Upper lobe of right lung (tissue), 1 donor: Measurements from ENCODE around the gene PTPRT. TPM values are rescaled to one million over a fixed set of nuclear protein-coding genes. Genes with fewer than 3 reads are reported as not detected.

Experiments used
- ATAC-seq: fragments of 200-7000 bp; cut with Tn5 transposase; one replicate; pipeline ENCODE4 v1.9.1; 2020; ENCODE audit warnings: mild to moderate bottlenecking, moderate library complexity
- DNase-seq: peaks from one replicate; pipeline ENCODE4 v3.0.0-alpha.2; 2020
- H3K27ac ChIP-seq: fragments of 200-600 bp; one replicate; pipeline ENCODE4 v1.8.0; 2022
- H3K27me3 ChIP-seq: fragments of 200-600 bp; one replicate; pipeline ENCODE4 v1.8.0; 2022; ENCODE audit warnings: mild to moderate bottlenecking
- H3K36me3 ChIP-seq: fragments of 200-600 bp; one replicate; pipeline ENCODE4 v1.8.0; 2022
- H3K4me1 ChIP-seq: fragments of 200-600 bp; one replicate; pipeline ENCODE4 v1.8.0; 2022
- H3K4me3 ChIP-seq: fragments of 200-600 bp; one replicate; pipeline ENCODE4 v1.8.0; 2022; ENCODE audit warnings: mild to moderate bottlenecking
- H3K9me3 ChIP-seq: fragments of 200-600 bp; one replicate; pipeline ENCODE4 v1.8.0; 2022
- intact Hi-C: fragments of 100-400 bp; cut with DNase I; formaldehyde crosslinking; loops from one replicate; pipeline ENCODE4 v1.11.0; 2022
- total RNA-seq: library from RNA; stranded (reverse); fragmentation: NEBNext Ultra II Directional; extraction: Animal tissue kit (Norgen Biotek cat#: 25700); gene quantifications from one replicate; pipeline ENCODE4 v1.2.1, GENCODE V29; 2021
- TF ChIP-seq, protein P1 (sequence below): fragments of 200-600 bp; IDR thresholded peaks from one replicate; pipeline ENCODE4 v1.8.0; 2022; ENCODE audit warnings: antibody characterized with exemption
- donor health status: DM: no; HTN: yes; CAD: no; lungs with severe emphysema.

PTPRT gene
- total RNA-seq, 1 donor from 2014 or later = 0.46 TPM

DNA sequence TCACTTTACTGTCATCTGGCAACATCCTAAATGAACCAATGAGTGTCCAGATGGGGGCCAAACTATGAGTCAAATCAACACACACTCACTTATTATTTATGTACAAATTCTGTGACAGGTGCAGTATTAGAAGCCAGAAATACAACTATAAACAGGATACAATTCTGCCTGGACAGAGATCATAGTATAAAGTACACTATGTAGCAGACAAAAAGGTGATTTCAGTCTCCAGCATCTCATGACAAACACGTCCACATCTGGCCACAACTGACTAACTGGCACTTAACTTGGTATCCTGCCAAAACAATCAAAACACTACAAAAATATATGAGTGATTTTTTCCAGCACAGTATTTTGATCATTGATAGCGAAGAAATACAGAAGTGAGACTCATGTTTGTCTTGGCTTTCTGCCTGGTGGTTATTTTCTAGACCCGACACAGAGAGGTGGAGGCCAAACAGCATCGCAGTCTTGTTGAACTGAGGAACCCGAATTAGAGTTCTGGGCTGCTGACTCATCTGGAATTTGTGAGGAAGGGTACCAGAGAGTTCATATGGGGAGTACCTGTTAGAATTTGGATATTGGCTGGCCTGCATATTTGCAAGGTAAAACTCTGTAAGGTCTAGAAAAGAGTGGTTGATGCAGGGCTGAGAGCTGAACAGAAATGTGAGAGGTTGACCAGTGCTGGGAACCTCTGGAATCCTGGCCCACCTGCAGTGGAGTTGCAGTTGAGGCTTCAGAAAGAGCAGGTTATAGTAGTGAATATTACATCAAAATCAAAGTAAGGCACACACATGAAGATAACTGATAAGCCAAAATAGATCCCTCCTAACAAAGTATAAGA lies 475.2 kb downstream of the PTPRT start:
- no peak for DNase-seq
- Histone ChIP-seq H3K36me3 (no peaks in the 10 kb centered on the region), H3K4me3 (no peak overlapping the region), H3K27me3 (no peaks in the 10 kb centered on the region), H3K4me1 (no peaks in the 10 kb centered on the region), H3K9me3 (peaks cover 5% of the 10 kb centered on the region), H3K27ac (no peak overlapping the region)
- intact Hi-C loops = no loop called here
- TF ChIP-seq, protein P1, sequence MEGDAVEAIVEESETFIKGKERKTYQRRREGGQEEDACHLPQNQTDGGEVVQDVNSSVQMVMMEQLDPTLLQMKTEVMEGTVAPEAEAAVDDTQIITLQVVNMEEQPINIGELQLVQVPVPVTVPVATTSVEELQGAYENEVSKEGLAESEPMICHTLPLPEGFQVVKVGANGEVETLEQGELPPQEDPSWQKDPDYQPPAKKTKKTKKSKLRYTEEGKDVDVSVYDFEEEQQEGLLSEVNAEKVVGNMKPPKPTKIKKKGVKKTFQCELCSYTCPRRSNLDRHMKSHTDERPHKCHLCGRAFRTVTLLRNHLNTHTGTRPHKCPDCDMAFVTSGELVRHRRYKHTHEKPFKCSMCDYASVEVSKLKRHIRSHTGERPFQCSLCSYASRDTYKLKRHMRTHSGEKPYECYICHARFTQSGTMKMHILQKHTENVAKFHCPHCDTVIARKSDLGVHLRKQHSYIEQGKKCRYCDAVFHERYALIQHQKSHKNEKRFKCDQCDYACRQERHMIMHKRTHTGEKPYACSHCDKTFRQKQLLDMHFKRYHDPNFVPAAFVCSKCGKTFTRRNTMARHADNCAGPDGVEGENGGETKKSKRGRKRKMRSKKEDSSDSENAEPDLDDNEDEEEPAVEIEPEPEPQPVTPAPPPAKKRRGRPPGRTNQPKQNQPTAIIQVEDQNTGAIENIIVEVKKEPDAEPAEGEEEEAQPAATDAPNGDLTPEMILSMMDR = no peak
- no peak for ATAC-seq

DNA sequence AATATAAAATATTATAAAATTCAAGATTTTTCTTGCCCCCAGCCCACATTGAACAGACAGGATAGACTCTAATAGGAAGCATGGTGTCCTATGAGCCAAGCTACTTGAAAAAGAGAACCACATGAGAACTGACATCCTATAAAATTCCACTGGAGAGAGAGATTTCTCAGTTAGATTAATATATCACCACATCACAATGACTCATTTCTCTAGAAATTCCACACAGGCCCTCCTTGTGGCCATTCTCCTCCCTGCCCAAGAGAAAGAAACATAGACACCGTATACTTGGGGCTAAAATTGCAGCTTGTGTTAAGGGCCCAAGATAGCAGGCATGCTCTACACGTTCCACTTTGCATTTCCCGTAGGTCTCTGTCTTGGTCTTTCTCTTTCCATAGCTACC lies 481.4 kb downstream of the PTPRT start:
- Histone ChIP-seq H3K9me3 (peaks cover 6% of the 10 kb centered on the region), H3K4me1 (no peaks in the 10 kb centered on the region), H3K36me3 (no peaks in the 10 kb centered on the region), H3K4me3 (no peak overlapping the region), H3K27me3 (no peaks in the 10 kb centered on the region), H3K27ac (no peak overlapping the region)
- TF ChIP-seq, protein P1 = no peak
- intact Hi-C loops = no loop called here
- ATAC-seq = no peak
- no peak for DNase-seq

GRCh38 chr20:42706759-42707158 lies 482.9 kb downstream of the PTPRT start:
- Histone ChIP-seq H3K4me3 (no peak overlapping the region), H3K9me3 (peaks cover 6% of the 10 kb centered on the region), H3K27me3 (no peaks in the 10 kb centered on the region), H3K36me3 (no peaks in the 10 kb centered on the region), H3K4me1 (no peaks in the 10 kb centered on the region), H3K27ac (no peak overlapping the region)
- no peak for DNase-seq
- no peak for ATAC-seq
- TF ChIP-seq, protein P1 = no peak
- intact Hi-C loops = no loop called here

DNA sequence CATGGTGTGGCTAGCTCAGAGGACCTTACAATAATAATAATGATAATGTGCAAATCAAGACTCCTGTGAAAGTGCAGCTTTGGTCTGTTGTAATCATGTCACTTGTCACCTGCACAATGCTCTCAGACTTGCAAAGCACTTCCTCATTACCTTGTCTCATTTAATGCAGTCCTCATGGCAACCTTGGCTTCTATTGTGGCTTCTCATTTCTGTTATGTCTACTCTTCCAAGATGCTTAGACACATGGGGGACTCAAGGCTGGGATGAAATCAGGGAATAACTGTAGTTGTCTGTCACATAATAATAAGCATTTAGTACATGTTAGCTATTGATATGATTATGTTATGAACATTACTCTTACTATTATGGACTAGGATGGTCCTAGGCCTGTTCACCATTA lies 484.2 kb downstream of the PTPRT start:
- ATAC-seq = no peak
- H3K9me3 ChIP-seq = peaks cover 6% of the 10 kb centered on the region
- intact Hi-C loops = no loop called here

GRCh38 chr20:42703744-42704143 lies 486.0 kb downstream of the PTPRT start:
- intact Hi-C loops = no loop called here
- no peaks in the 10 kb centered on the region for H3K27me3 ChIP-seq
- no peaks in the 10 kb centered on the region for H3K9me3 ChIP-seq
- no peak for ATAC-seq
- H3K27ac ChIP-seq = no peak overlapping the region
- no peak for DNase-seq
- no peaks in the 10 kb centered on the region for H3K36me3 ChIP-seq
- H3K4me3 ChIP-seq = no peak overlapping the region
- TF ChIP-seq, protein P1 = no peak
- H3K4me1 ChIP-seq = no peaks in the 10 kb centered on the region

More for the DNA sequence above, 484.2 kb downstream of the PTPRT start:
- TF ChIP-seq, protein P1 = no peak
- no peaks in the 10 kb centered on the region for H3K4me1 ChIP-seq
- no peak for DNase-seq
- H3K27me3 ChIP-seq = no peaks in the 10 kb centered on the region
- no peaks in the 10 kb centered on the region for H3K36me3 ChIP-seq
- H3K4me3 ChIP-seq = no peak overlapping the region
- H3K27ac ChIP-seq = no peak overlapping the region
